Kidney (tissue), 14 donors: ENCODE data around the gene ADISSP. TPM values are rescaled to one million over a fixed set of nuclear protein-coding genes. Genes with fewer than 3 reads are reported as not detected.

Experiments
- DNase-seq, 5 donors: peaks; one replicate each; pipeline ENCODE4 v3.0.0-alpha.2; 2013 to 2020
- FAIRE-seq: peaks from 2 replicates; lab custom pipeline; 2012; peaks lifted over from hg19 to GRCh38; lab: Jason Lieb, UNC
- H3K27ac ChIP-seq, 2 donors: one replicate each; pipeline ENCODE4 v1.7.0; 2013; ENCODE audit warnings: low read depth in 2 of 2, low read length in 2 of 2, inconsistent platforms in 1 of 2
- H3K27me3 ChIP-seq: one replicate; pipeline ENCODE4 v1.7.1; 2013; ENCODE audit warnings: low read length, inconsistent platforms; ENCODE audit not compliant: control insufficient read depth, insufficient read depth
- H3K36me3 ChIP-seq, 3 donors: one replicate each; pipeline versions ENCODE4 v1.7.0 to v1.7.1; 2013; ENCODE audit warnings: low read length in 3 of 3, control low read depth in 1 of 3, inconsistent platforms in 1 of 3; ENCODE audit not compliant: insufficient read depth in 3 of 3, control insufficient read depth in 2 of 3
- H3K4me1 ChIP-seq, 3 donors: one replicate each; pipeline versions ENCODE4 v1.7.0 to v1.7.1; 2013; ENCODE audit warnings: low read length in 3 of 3, inconsistent platforms in 1 of 3, low read depth in 1 of 3; ENCODE audit not compliant: control insufficient read depth in 2 of 3, insufficient read depth in 2 of 3
- H3K4me3 ChIP-seq, 3 donors: one replicate each; pipeline versions ENCODE4 v1.7.0 to v1.8.1; 2013; ENCODE audit warnings: low read length in 3 of 3, control low read depth in 1 of 3, inconsistent platforms in 1 of 3
- H3K9ac ChIP-seq, 3 donors: one replicate each; pipeline versions ENCODE4 v1.7.0 to v1.7.1; 2013; ENCODE audit warnings: low read length in 3 of 3, control low read depth in 1 of 3, inconsistent platforms in 1 of 3
- H3K9me3 ChIP-seq, 3 donors: one replicate each; pipeline versions ENCODE4 v1.7.0 to v1.7.1; 2013; ENCODE audit warnings: low read length in 3 of 3, control low read depth in 1 of 3, inconsistent platforms in 1 of 3; ENCODE audit not compliant: control insufficient read depth in 2 of 3, insufficient read depth in 1 of 3
- intact Hi-C: fragments of 100-400 bp; cut with DNase I; formaldehyde crosslinking; loops from one replicate; pipeline ENCODE4 v1.11.1; 2022
- polyA plus RNA-seq: library from polyadenylated mRNA; stranded (reverse); fragments of 350-450 nt; fragmentation: Illumina TruSeq; extraction: RNeasy Lipid Tissue Mini Kit (QIAGEN cat#74804); gene quantifications from one replicate; pipeline ENCODE4 v1.2.3, GENCODE V29; 2014; ENCODE audit warnings: low read depth, low replicate concordance; ENCODE audit not compliant: insufficient read depth
- total RNA-seq: library from RNA; stranded (reverse); fragmentation: NEBNext Ultra II Directional; extraction: Animal tissue kit (Norgen Biotek cat#: 25700); gene quantifications from one replicate; pipeline ENCODE4 v1.2.1, GENCODE V29; 2021
- TF ChIP-seq, protein P1 (sequence below): IDR thresholded peaks from 3 replicates; pipeline ENCODE4 v1.5.1; 2012; ENCODE audit warnings: mild to moderate bottlenecking, moderate library complexity, borderline replicate concordance; ENCODE audit not compliant: insufficient read depth; ENCODE audit errors: extremely low read depth
- donor health status: control.
- donor health status: control.
- donor health status: control.
- donor health status: control.
- donor health status: control.
- donor health status: DM: yes; HTN: yes; CAD: no.
- donor health status: Normal renal cell carcinoma (clear cell type).

The ADISSP gene
- total and polyA plus RNA-seq, 2 donors from 2014 or later, result 26.3 to 31.8 TPM

DNA sequence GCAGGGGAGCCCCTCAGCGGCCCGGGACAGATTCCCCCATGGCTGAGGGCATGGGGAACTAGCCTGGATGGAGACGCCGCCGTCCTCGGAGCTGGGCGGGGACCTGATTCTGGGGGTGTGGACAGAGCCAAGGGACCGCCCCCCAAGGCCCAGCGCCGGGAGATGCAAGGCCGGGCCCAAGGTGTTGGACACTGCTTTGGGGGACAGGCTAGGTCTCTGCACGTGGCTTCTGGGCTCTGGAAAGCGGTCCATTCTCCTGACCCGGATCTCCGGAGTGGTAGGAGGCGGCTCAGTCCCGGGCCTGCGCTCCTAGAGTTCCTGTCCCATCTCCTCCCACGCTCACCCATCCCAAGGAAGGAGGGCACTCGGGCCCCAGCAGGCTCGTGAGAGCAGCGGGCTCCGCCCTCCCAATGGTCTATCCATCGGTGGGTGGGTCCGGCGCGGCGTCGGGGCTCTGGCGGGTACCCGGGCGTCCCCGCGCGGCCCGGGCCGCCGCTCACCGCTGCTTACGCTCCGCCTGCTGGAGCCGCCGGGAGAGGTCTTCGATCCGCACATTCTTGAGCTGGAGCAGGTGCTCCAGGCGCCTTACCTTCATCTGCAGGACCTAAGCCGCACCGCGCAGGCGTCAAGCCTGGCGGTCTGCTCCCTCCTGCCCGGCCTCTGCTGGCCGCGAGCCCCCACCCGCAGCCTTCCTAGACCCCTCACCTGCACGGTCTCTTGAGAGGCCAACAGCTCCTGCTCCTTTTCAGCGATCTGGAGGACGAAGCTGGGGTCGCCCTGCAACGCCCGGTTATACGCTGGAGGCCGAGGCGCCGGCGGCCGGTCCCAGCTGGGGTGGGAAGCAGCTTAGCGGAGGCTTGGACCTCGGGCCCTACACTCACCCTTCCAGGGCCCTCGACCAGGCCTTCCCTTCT lies 10.4 kb upstream of the ADISSP start:
- FAIRE-seq, result no peak
- Histone ChIP-seq H3K4me1 (peaks cover 0 to 19% (median 10%) of the 10 kb centered on the region in 3 donors), H3K9ac (peak overlapping the region in 2 of 3 donors; percentile 43 to 55), H3K27ac (no peak overlapping the region), H3K4me3 (peak overlapping the region; percentile 42 to 69 (median 61)), H3K27me3 (no peaks in the 10 kb centered on the region), H3K36me3 (no peaks in the 10 kb centered on the region), H3K9me3 (no peaks in the 10 kb centered on the region)
- intact Hi-C loops, result no loop called here
- TF ChIP-seq, protein P1, sequence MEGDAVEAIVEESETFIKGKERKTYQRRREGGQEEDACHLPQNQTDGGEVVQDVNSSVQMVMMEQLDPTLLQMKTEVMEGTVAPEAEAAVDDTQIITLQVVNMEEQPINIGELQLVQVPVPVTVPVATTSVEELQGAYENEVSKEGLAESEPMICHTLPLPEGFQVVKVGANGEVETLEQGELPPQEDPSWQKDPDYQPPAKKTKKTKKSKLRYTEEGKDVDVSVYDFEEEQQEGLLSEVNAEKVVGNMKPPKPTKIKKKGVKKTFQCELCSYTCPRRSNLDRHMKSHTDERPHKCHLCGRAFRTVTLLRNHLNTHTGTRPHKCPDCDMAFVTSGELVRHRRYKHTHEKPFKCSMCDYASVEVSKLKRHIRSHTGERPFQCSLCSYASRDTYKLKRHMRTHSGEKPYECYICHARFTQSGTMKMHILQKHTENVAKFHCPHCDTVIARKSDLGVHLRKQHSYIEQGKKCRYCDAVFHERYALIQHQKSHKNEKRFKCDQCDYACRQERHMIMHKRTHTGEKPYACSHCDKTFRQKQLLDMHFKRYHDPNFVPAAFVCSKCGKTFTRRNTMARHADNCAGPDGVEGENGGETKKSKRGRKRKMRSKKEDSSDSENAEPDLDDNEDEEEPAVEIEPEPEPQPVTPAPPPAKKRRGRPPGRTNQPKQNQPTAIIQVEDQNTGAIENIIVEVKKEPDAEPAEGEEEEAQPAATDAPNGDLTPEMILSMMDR, result no peak
- DNase-seq, result peak; percentile 51 to 88 (median 66)

DNA sequence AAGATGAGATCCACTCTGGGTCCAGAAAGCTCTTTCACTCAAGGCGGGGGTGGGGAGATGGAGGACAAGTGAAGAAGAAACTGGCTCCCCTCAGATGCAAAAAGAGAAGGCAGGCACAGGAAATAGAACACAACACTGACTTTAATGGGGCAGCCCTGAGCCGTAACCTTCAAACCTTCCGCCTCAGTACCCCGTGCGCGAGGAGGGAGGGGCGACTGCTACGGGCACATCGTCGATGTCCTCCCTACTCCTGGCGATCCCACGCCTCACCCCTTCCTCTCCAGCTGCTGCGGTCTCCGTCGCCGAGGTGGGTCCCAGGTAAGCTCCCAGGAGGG lies 9.8 kb upstream of the ADISSP start:
- H3K9ac ChIP-seq, result peak overlapping the region in 2 of 3 donors; percentile 33 to 55
- DNase-seq, result peak in 1 of 5 donors; percentile 27
- FAIRE-seq, result no peak
- H3K27me3 ChIP-seq, result no peaks in the 10 kb centered on the region
- intact Hi-C loops, result no loop called here
- peaks cover 0 to 19% (median 10%) of the 10 kb centered on the region in 3 donors for H3K4me1 ChIP-seq
- peak overlapping the region; percentile 42 to 69 (median 61) for H3K4me3 ChIP-seq
- no peak overlapping the region for H3K27ac ChIP-seq
- no peaks in the 10 kb centered on the region for H3K36me3 ChIP-seq
- TF ChIP-seq, protein P1, result no peak
- no peaks in the 10 kb centered on the region for H3K9me3 ChIP-seq

DNA sequence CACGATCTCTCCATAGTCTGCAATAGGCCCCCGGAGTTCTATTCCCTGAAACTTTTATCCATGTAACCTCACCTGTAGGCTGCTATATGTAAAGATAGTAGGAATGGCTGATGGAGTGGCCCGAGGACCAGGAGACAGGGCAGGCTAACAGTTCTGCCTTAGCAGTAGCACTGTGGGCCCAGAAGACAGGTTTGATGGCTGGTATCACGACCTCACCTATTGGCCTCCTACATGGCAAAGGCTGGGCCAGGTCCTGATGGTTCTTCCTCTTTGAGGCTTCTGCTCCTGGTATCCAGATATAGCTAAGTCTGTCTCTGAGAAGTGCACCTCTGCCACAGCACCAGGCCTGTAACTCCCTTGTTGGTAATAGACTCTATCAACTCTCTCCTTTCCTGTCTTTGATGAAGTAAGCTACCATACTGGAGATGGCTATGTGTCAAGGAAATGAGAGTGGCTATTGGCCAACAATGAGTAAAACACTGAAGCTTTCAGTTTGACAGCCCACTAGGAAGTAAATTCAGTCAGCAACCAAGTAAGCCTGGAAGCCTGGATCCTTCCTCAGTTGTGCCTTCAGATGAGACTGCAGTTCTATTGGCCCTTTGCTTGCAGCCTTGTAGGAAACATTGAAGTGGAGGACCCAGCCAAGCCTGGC lies 8.0 kb upstream of the ADISSP start:
- H3K27ac ChIP-seq, result no peak overlapping the region
- FAIRE-seq (no peak), DNase-seq (no peak)
- intact Hi-C loops, result no loop called here
- TF ChIP-seq, protein P1, result no peak
- H3K27me3 ChIP-seq, result no peaks in the 10 kb centered on the region
- H3K9me3 ChIP-seq, result no peaks in the 10 kb centered on the region
- H3K9ac ChIP-seq, result no peak overlapping the region
- no peaks in the 10 kb centered on the region for H3K36me3 ChIP-seq
- peaks cover 0 to 13% (median 5%) of the 10 kb centered on the region in 3 donors for H3K4me1 ChIP-seq
- no peak overlapping the region for H3K4me3 ChIP-seq
